GM18951 (cell line): ENCODE measurements around the gene FAM180A.

ENCODE experiments used
- POLR2A ChIP-seq: IDR thresholded peaks from 4 replicates; pipeline ENCODE4 v1.6.1; 2011; ENCODE audit warnings: mild to moderate bottlenecking; ENCODE audit not compliant: insufficient read length, insufficient read depth; ENCODE audit errors: extremely low read depth
- in situ Hi-C: fragments of 300-500 bp; cut with MboI; formaldehyde crosslinking; loops from one replicate; pipeline ENCODE4 v1.12.0; 2022; ENCODE audit warnings: low sequenced_read_pairs, mixed read lengths, inconsistent platforms; ENCODE audit not compliant: unreplicated experiment

Gene FAM180A

GRCh38 chr7:135692055-135692454 is 56.6 kb downstream of the FAM180A start:
- in situ Hi-C loops, result no loop called here

DNA sequence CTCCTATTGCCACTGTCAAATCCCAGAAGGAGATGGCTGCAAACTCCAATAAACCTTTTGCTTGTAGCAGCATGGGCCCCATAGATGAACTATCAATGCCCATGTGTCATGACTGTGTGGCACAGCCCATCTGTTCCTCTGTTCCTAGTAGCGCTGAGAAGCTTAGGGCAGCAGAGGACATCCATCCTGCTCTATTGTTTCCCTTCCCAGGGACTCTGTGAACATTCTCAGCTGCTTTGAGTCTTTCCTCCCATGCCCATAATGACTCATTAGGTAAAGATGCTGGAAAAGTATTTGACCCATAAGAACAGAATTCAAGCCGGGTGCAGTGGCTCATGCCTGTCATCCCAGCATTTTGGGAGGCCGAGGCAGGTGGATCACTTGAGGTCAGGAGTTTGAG is 58.0 kb downstream of the FAM180A start:
- no peak for TF ChIP-seq POLR2A
- in situ Hi-C loops, result no loop called here

More at GRCh38 chr7:135692055-135692454, 56.6 kb downstream of the FAM180A start:
- no peak for TF ChIP-seq POLR2A

DNA sequence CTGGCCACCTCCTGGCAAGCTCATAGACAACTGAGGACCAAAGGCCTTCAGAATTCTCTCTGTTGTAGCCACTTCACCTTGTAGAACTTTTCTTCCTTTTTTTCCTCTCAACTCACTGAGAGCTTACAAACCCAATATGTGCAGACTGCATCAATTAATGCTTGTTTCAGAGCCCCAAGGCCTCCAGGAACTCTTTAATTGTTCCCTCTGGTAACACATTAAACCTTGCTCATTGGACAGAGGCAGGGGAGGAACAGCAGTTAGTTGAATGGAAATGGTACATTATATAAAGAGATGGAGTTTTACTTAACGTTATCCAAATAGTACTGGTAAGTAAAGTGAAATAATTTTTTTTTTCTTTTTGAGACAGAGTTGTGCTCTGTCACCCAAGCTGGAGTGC is 61.1 kb downstream of the FAM180A start:
- no peak for TF ChIP-seq POLR2A
- in situ Hi-C loops, result no loop called here

DNA sequence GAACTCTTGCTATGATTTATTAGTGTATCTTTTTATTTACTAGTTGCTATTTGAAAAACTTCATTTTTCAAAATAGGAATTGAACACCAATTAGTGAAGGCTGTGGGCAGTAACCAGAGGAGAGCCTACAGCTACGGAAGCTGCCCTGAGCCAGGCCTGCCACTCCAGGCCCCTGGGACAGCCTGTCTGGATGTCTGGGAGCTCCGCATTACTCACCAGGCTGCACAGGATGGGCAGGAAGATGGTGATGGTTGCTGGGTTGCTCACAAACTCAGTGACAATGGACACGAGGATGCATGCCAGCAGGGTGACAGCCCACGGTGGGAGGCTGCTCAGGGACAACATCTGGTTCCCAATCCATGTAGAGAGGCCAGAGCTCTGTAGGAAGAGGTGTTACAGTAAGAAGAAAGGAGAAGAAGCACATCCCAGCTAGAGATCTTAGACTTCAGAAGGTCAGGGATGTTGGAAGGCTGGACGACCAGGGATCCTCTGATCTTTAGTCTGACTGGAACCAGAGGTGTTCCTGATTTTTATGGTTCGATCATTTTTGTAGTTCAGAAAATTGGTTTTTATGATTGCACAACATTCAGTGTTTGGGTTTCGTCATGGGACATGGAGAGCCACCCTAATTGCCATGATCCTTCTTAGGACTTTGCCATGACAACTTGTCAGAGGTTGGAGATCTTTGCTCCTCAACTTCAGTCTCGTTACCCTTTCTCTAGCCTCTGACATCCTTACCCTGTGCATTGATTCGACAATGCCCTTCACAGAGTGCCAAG is 63.1 kb downstream of the FAM180A start:
- in situ Hi-C loops, result no loop called here
- TF ChIP-seq POLR2A, result no peak

- no peak for TF ChIP-seq POLR2A
- in situ Hi-C loops, result no loop called here
Observed at GRCh38 chr7:135684699-135685098, 63.9 kb downstream of the FAM180A start.

DNA sequence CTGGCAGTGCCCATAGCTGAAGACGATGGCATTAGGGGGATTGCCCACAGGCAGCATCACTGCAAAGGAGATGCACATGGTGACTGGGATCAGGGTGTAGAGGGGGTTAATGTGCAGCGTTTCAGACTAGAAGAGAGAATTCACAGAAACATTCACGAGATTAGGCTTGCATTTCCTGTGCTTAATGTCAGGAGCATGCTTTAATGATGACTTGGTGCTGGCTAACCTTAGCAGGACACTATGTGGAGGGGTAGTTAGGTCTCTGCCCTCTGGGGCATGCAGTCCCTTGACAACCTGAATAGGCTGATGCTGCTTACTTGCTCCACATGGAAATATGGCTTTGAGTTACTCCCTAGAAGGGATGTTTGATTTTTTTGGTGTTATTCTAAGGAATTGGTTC is 64.5 kb downstream of the FAM180A start:
- in situ Hi-C loops, result no loop called here
- no peak for TF ChIP-seq POLR2A

- in situ Hi-C loops, result no loop called here
- no peak for TF ChIP-seq POLR2A
Observed at GRCh38 chr7:135683609-135684008, 65.0 kb downstream of the FAM180A start.

DNA sequence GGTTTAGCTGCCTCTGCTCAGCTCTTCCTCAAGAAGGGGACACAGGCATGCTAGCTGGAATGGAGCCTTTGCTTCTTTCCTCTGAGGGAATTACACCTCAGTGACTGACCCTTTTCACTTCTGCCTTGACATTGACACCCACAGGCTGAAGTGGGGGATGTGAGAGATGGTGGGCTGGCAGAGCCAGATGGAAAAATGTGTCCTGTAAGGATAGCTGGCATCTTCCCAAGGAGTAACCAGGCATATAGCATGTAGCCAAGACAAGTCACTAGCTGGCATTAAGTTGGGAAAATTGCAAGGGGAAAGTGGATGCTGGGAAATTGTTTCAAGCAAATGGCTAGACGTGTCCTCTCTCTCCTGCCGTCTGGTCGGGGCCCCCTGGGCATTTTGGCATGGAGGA is 66.4 kb downstream of the FAM180A start:
- no peak for TF ChIP-seq POLR2A
- in situ Hi-C loops, result no loop called here

GRCh38 chr7:135681762-135682161 is 66.9 kb downstream of the FAM180A start:
- TF ChIP-seq POLR2A, result no peak
- in situ Hi-C loops, result no loop called here
